ENCODE measurements around the gene FALEC. TPM values are rescaled to one million over a fixed set of nuclear protein-coding genes. Genes with fewer than 3 reads are reported as not detected.

Gene FALEC
- total and polyA plus RNA-seq, 9 of the 15 experiments (the other 6 are each of a cell fraction or from before 2014, with no cell fraction given) = 0.15 to 1.8 (median 0.53) TPM; not detected in 5

- Histone ChIP-seq H4K20me1 (replicated peaks; ENCODE audit: control insufficient read depth, insufficient read depth, low read length) (no peaks in the 10 kb centered on the region), H3K9ac (ENCODE audit: insufficient read depth in 1 of 2, low read depth in 2 of 2, low read length in 2 of 2) (peak overlapping the region; percentile 95 to 99), H3K27ac (ENCODE audit: extremely low read depth, low read depth, low read length) (peak overlapping the region; percentile 87), H3K4me3 (peak overlapping the region; percentile 75), H2AFZ (ENCODE audit: low read depth, low read length) (no peak overlapping the region), H3K4me1 (replicated peaks in 1 of 2; ENCODE audit: control insufficient read depth in 2 of 2, insufficient read depth in 2 of 2, low read length in 2 of 2) (peaks cover 45 to 87% of the 10 kb centered on the region in 2 experiments), H3K27me3 (ENCODE audit: control insufficient read depth in 2 of 2, insufficient read depth in 2 of 2, low read length in 2 of 2) (no peaks in the 10 kb centered on the region), H3K9me3 (replicated peaks; ENCODE audit: control insufficient read depth, insufficient read depth, low read depth, low read length) (no peaks in the 10 kb centered on the region), H3K36me3 (ENCODE audit: control insufficient read depth, insufficient read depth, low read length) (peaks cover 30% of the 10 kb centered on the region), H3K4me2 (ENCODE audit: insufficient read depth, low read length) (peak overlapping the region; percentile 95), H3K9me1 (ENCODE audit: control insufficient read depth, insufficient read depth, low read length) (no peaks in the 10 kb centered on the region), H3K79me2 (ENCODE audit: control insufficient read depth, insufficient read depth, low read length) (peaks cover 79% of the 10 kb centered on the region)
- in situ Hi-C loops (cut with MboI) (no loop called here), intact Hi-C loops (cut with micrococcal nuclease) (loop anchor here (5.0 to 10.0 kb wide), 4 partner anchors 42 to 428 kb away; partner anchors contain the start of genes CA14, ECM1 and RPRD2)
- ChIA-PET POLR2A (interaction anchor here (0.7 to 8.9 kb wide), 7 partner anchors 9 to 52 kb away, joined by 3 to 53 read pairs (median 3); partner anchors contain the start of gene MCL1), CTCF (ENCODE audit: low intra/inter-chr PET ratio) (no interaction called here)
- 3% methylated on average over 23 of the region's 43 CpGs for WGBS (ENCODE audit: insufficient coverage, low coverage, missing lambda C conversion rate)
- ATAC-seq (peak; percentile 10), DNase-seq (ENCODE audit: extremely low read depth in 1 of 4, low spot score in 3 of 4) (peak in 2 of 4 experiments; percentile 35 to 49), FAIRE-seq (no peak)
- TSS peak; percentile 59 for BruUV-seq (replicated peaks)
- TF ChIP-seq MLLT1 (IDR thresholded peaks at IDR 0.05) (peak in 1 of 2 experiments; percentile 75; a peak in 1 of 4 replicates), HIVEP1 (CRISPR knock-in tag; IDR thresholded peaks at IDR 0.05) (no peak), MBD2 (IDR thresholded peaks at IDR 0.05; ENCODE audit: borderline replicate concordance, low read depth) (peak; percentile 3; the same call in 1 of the 2 replicates), SNRNP70 (optimal IDR thresholded peaks at IDR 0.05; ENCODE audit: low read depth, low read length) (no peak), ZFX (CRISPR knock-in tag; IDR thresholded peaks at IDR 0.05) (0 out of 2 replicates have a peak, but pooled peaks have one; percentile 64), KAT8 (IDR thresholded peaks at IDR 0.05; ENCODE audit: low read depth) (no peak), TRIM25 (IDR thresholded peaks at IDR 0.05; ENCODE audit: borderline replicate concordance) (no peak), POLR2B (IDR thresholded peaks at IDR 0.05; ENCODE audit: low read depth, partially characterized antibody) (no peak), NCOA2 (IDR thresholded peaks at IDR 0.05; ENCODE audit: partially characterized antibody in 2 of 2) (no peak), NRF1 (conservative IDR thresholded peaks at IDR 0.05 in 1 of 2, IDR thresholded peaks at IDR 0.05 in 1 of 2) (peak; percentile 77 to 78), RBBP5 (IDR thresholded peaks at IDR 0.05; ENCODE audit: borderline replicate concordance, insufficient read depth, low read length, poor library complexity, severe bottlenecking) (no peak), NCOA6 (IDR thresholded peaks at IDR 0.05) (no peak), ZBED1 (IDR thresholded peaks at IDR 0.05) (no peak), EGR1 (conservative IDR thresholded peaks at IDR 0.05) (no peak), HBP1 (CRISPR knock-in tag; IDR thresholded peaks at IDR 0.05) (no peak)
- TF ChIP-seq, protein P1, sequence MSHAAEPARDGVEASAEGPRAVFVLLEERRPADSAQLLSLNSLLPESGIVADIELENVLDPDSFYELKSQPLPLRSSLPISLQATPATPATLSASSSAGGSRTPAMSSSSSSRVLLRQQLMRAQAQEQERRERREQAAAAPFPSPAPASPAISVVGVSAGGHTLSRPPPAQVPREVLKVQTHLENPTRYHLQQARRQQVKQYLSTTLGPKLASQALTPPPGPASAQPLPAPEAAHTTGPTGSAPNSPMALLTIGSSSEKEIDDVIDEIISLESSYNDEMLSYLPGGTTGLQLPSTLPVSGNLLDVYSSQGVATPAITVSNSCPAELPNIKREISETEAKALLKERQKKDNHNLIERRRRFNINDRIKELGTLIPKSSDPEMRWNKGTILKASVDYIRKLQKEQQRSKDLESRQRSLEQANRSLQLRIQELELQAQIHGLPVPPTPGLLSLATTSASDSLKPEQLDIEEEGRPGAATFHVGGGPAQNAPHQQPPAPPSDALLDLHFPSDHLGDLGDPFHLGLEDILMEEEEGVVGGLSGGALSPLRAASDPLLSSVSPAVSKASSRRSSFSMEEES (CRISPR knock-in tag; IDR thresholded peaks at IDR 0.05) = no peak
Measured at GRCh38 chr1:150549496-150550221, 34.1 kb downstream of the FALEC start.

Data from K562 (cell line).